ENCODE data around the gene ATP5ME.
"Not testable (repeated sequence)": the region's sequence is repeated elsewhere in the genome, so short reads cannot be mapped to it uniquely, and the experiment has no call there.

Gene ATP5ME

DNA sequence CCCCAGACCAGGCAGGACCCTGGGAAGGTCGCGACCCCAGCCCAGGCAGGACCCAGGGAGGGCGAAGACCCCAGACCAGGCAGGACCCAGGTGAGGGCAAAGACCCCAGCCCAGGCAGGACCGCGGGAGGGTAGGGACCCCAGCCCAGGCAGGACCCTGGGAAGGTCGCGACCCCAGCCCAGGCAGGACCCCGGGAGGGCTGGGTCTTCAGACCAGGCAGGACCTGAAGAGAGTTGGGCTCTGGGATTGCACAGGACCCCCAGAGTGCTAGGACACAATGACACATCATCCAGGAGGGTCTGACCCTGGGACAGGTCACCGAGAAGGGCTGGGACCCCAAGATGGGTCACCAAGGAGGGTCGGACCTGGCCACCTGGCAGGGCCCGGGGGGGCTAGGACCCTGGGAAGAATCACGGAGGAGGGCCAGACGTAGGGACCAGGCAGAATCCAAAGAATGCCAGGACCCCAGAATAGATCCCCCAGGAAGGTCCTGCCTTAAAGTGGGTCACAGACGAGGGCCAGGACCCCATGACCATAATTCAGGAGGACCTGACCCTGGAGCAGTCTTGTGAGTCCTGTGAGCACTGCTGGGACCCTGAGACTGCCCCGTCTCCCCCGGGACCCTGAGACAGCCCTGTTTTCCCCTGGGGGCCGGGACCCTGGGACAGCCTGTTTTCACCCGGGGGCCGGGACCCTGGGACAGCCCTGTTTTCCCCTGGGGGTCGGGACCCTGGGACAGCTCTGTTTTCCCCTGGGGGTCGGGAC is 32.9 kb upstream of the ATP5ME start:
- no peak overlapping the region for H3K4me3 ChIP-seq (replicated peaks; ENCODE audit: insufficient read depth, low read length)
- TF ChIP-seq, protein P1, sequence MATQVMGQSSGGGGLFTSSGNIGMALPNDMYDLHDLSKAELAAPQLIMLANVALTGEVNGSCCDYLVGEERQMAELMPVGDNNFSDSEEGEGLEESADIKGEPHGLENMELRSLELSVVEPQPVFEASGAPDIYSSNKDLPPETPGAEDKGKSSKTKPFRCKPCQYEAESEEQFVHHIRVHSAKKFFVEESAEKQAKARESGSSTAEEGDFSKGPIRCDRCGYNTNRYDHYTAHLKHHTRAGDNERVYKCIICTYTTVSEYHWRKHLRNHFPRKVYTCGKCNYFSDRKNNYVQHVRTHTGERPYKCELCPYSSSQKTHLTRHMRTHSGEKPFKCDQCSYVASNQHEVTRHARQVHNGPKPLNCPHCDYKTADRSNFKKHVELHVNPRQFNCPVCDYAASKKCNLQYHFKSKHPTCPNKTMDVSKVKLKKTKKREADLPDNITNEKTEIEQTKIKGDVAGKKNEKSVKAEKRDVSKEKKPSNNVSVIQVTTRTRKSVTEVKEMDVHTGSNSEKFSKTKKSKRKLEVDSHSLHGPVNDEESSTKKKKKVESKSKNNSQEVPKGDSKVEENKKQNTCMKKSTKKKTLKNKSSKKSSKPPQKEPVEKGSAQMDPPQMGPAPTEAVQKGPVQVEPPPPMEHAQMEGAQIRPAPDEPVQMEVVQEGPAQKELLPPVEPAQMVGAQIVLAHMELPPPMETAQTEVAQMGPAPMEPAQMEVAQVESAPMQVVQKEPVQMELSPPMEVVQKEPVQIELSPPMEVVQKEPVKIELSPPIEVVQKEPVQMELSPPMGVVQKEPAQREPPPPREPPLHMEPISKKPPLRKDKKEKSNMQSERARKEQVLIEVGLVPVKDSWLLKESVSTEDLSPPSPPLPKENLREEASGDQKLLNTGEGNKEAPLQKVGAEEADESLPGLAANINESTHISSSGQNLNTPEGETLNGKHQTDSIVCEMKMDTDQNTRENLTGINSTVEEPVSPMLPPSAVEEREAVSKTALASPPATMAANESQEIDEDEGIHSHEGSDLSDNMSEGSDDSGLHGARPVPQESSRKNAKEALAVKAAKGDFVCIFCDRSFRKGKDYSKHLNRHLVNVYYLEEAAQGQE (IDR thresholded peaks at IDR 0.05; ENCODE audit: insufficient replicate concordance, low read depth): no peak
- TF ChIP-seq, protein P2, sequence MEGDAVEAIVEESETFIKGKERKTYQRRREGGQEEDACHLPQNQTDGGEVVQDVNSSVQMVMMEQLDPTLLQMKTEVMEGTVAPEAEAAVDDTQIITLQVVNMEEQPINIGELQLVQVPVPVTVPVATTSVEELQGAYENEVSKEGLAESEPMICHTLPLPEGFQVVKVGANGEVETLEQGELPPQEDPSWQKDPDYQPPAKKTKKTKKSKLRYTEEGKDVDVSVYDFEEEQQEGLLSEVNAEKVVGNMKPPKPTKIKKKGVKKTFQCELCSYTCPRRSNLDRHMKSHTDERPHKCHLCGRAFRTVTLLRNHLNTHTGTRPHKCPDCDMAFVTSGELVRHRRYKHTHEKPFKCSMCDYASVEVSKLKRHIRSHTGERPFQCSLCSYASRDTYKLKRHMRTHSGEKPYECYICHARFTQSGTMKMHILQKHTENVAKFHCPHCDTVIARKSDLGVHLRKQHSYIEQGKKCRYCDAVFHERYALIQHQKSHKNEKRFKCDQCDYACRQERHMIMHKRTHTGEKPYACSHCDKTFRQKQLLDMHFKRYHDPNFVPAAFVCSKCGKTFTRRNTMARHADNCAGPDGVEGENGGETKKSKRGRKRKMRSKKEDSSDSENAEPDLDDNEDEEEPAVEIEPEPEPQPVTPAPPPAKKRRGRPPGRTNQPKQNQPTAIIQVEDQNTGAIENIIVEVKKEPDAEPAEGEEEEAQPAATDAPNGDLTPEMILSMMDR (IDR thresholded peaks at IDR 0.05; ENCODE audit: insufficient read depth, low read length): no peak
- TF ChIP-seq GABPA (IDR thresholded peaks at IDR 0.05; ENCODE audit: low read depth): no peak
- TF ChIP-seq POLR2AphosphoS5 (IDR thresholded peaks at IDR 0.05; ENCODE audit: low read depth): no peak
- no peak for TF ChIP-seq SPI1 (IDR thresholded peaks at IDR 0.05; ENCODE audit: borderline replicate concordance, low read depth)
- no peak for DNase-seq (ENCODE audit: low read depth in 1 of 2, low spot score in 1 of 2)
- no peaks in the 10 kb centered on the region for H3K27me3 ChIP-seq (ENCODE audit: insufficient read depth, poor library complexity, severe bottlenecking)
- H3K27ac ChIP-seq (replicated peaks): no peak overlapping the region

DNA sequence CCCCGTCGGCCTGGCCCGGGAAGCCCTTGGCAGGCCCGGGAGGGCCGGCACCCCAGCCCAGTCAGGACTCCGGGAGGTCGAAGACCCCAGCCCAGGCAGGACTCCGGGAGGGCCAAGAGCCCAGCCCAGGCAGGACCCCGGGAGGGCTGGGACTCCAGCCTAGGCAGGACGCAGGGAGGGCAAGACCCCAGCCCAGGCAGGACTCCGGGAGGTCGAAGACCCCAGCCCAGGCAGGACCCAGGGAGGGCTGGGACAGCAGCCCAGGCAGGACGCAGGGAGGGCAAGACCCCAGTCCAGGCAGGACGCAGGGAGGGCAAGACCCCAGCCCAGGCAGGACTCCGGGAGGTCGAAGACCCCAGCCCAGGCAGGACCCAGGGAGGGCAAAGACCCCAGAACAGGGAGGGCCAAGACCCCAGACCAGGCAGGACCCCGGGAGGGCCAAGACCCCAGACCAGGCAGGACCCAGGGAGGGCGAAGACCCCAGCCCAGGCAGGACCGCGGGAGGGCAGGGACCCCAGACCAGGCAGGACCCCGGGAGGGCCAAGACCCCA is 32.1 kb upstream of the ATP5ME start:
- DNase-seq (ENCODE audit: low read depth in 1 of 2, low spot score in 1 of 2); H3K27me3 ChIP-seq (ENCODE audit: insufficient read depth, poor library complexity, severe bottlenecking): not testable (repeated sequence)
- H3K4me3 ChIP-seq (replicated peaks; ENCODE audit: insufficient read depth, low read length): peak overlapping the region; percentile 75
- peak overlapping the region; percentile 69 for H3K27ac ChIP-seq (replicated peaks)

DNA sequence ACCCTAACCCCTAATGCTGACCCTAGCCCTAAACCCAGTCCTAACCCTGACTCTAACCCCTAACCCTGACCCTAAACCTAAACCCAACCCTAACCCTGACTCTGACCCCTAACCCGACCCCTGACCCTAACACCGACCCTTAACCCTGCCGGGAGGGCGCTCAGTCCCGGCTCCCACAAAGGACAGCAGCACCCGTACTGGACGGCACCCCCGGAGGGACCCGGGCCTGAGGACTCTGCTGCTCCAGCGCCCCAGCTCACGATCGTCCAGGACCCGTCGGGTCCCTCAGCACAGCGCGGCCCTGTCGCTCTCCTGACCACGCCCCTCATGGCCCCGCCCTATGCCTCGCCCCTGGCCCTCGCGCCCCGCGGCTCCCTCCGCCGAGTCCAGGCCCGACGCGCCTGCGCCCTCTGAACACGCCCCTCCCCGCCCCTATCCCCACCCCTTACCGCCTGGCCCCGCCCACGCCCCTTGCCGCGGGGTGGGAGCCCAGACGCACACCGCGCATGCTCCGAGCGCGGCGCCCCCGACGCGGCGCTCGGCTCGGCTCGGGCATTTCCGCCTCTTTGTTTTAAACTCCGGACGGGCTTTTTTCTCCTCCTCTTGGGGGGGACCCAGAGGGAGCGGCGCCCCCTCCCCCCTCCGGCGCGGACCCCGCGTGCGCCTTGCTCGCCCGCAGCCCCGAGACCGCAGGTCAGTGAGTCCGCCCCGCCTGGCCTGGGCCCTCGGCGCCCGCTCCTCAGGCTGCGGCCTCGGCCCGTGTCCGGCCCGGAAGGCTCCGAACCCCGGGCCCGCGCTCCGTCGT is 31.4 kb upstream of the ATP5ME start, which contains the start of gene PCGF3:
PCGF3 (plus strand) TSS at position 555 of the 805 bp plus-strand sequence. CDS start 27,849 bp downstream, outside the sequence.
- Histone ChIP-seq H3K27ac (replicated peaks) (peak within 1 kb of the TSS; percentile 69), H3K27me3 (ENCODE audit: insufficient read depth, poor library complexity, severe bottlenecking) (no peaks in the 10 kb centered on the region), H3K4me3 (replicated peaks; ENCODE audit: insufficient read depth, low read length) (peak within 1 kb of the TSS; percentile 75)
- TF ChIP-seq POLR2AphosphoS5 (IDR thresholded peaks at IDR 0.05; ENCODE audit: low read depth): no peak
- TF ChIP-seq SPI1 (IDR thresholded peaks at IDR 0.05; ENCODE audit: borderline replicate concordance, low read depth): no peak
- TF ChIP-seq, protein P1 (IDR thresholded peaks at IDR 0.05; ENCODE audit: insufficient replicate concordance, low read depth): no peak
- TF ChIP-seq GABPA (IDR thresholded peaks at IDR 0.05; ENCODE audit: low read depth): no peak
- TF ChIP-seq, protein P2 (IDR thresholded peaks at IDR 0.05; ENCODE audit: insufficient read depth, low read length): no peak
- DNase-seq (ENCODE audit: low read depth in 1 of 2, low spot score in 1 of 2): peak; percentile 85 to 92

DNA sequence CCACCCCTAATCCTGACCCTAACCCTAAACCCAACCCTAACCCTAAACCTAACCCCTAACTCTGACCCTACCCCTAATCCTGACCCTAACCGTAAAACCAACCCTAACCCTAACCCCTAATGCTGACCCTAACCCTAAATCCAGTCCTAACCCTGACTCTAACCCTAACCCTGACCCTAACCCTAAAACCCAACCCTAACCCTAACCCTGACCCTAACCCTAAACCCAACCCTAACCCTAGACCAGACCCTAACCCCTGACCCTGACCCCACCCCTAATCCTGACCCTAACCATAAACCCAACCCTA is 30.8 kb upstream of the ATP5ME start:
- Histone ChIP-seq H3K27ac (replicated peaks) (no peak overlapping the region), H3K4me3 (replicated peaks; ENCODE audit: insufficient read depth, low read length) (peak overlapping the region; percentile 41), H3K27me3 (ENCODE audit: insufficient read depth, poor library complexity, severe bottlenecking) (no peaks in the 10 kb centered on the region)
- no peak for DNase-seq (ENCODE audit: low read depth in 1 of 2, low spot score in 1 of 2)
- TF ChIP-seq, protein P2 (IDR thresholded peaks at IDR 0.05; ENCODE audit: insufficient read depth, low read length): no peak
- TF ChIP-seq SPI1 (IDR thresholded peaks at IDR 0.05; ENCODE audit: borderline replicate concordance, low read depth) (no peak), POLR2AphosphoS5 (IDR thresholded peaks at IDR 0.05; ENCODE audit: low read depth) (no peak), GABPA (IDR thresholded peaks at IDR 0.05; ENCODE audit: low read depth) (no peak)
- TF ChIP-seq, protein P1 (IDR thresholded peaks at IDR 0.05; ENCODE audit: insufficient replicate concordance, low read depth): no peak
